Tibial nerve (tissue), 4 donors: Measurements from ENCODE around the gene C1QL4. TPM values are rescaled to one million over a fixed set of nuclear protein-coding genes. Genes with fewer than 3 reads are reported as not detected.
"Not testable (repeated sequence)": the region's sequence is repeated elsewhere in the genome, so short reads cannot be mapped to it uniquely, and the experiment has no call there.

Source experiments
- DNase-seq, 2 donors: peaks; one replicate each; pipeline ENCODE4 v3.0.0-alpha.2; 2019; ENCODE audit warnings: low spot score in 2 of 2
- H3K27ac ChIP-seq, 4 donors: fragments of 200-600 bp; sonication (generic) in 3 of 4; one replicate each; pipeline ENCODE4 v1.5.1; 2017 to 2019; ENCODE audit warnings: mild to moderate bottlenecking in 1 of 4
- H3K27me3 ChIP-seq, 2 donors: fragments of 200-600 bp; sonication (generic) in 1 of 2; one replicate each; pipeline versions ENCODE4 v1.5.1 to v1.6.0; 2017 to 2019
- H3K36me3 ChIP-seq, 3 donors: fragments of 200-600 bp; sonication (generic); one replicate each; pipeline ENCODE4 v1.5.1; 2018 to 2019
- H3K4me1 ChIP-seq, 4 donors: fragments of 200-600 bp; sonication (generic) in 3 of 4; one replicate each; pipeline ENCODE4 v1.5.1; 2017 to 2019
- H3K4me3 ChIP-seq, 4 donors: fragments of 200-600 bp; sonication (generic) in 3 of 4; one replicate each; pipeline ENCODE4 v1.5.1; 2017 to 2019; ENCODE audit warnings: mild to moderate bottlenecking in 1 of 4, moderate library complexity in 1 of 4
- H3K9me3 ChIP-seq, 4 donors: fragments of 200-600 bp; sonication (generic) in 3 of 4; one replicate each; pipeline ENCODE4 v1.5.1; 2017 to 2019
- CTCF ChIP-seq, 5 experiments: fragments of 200-600 bp in 3 of 5; fragments of 450-650 bp in 2 of 5; sonication (generic) in 3 of 5; IDR thresholded peaks; one replicate each; pipeline ENCODE4 v1.5.1; 2016 to 2019; ENCODE audit warnings: antibody characterized with exemption in 5 of 5, mild to moderate bottlenecking in 3 of 5, moderate library complexity in 2 of 5
- EP300 ChIP-seq, 2 donors: sonication (generic); formaldehyde crosslinking; IDR thresholded peaks; one replicate each; pipeline ENCODE4 v1.6.1; 2017; ENCODE audit warnings: antibody characterized with exemption in 2 of 2, mild to moderate bottlenecking in 1 of 2
- POLR2A ChIP-seq, 2 donors: fragments of 450-650 bp; IDR thresholded peaks; one replicate each; pipeline ENCODE4 v1.6.1; 2017; ENCODE audit warnings: antibody characterized with exemption in 2 of 2, mild to moderate bottlenecking in 2 of 2, moderate library complexity in 2 of 2
- WGBS, 2 donors: methylation state at CpG; one replicate each; pipeline ENCODE4 v1.1.5; 2018; 5-methylcytosine and 5-hydroxymethylcytosine counted together
- total RNA-seq, 4 donors: library from RNA; depleted of rRNA; stranded (reverse); fragments of >200 nt; gene quantifications; one replicate each; pipeline ENCODE4 v1.1.0, GENCODE V29; 2016

C1QL4 gene
- total RNA-seq, result not detected

GRCh38 chr12:49336645-49337584, at the start of gene C1QL4:
TSS of gene C1QL4 (minus strand) at chr12:49337188. CDS start at chr12:49336477, 711 bp downstream.
- Histone ChIP-seq H3K9me3 (no peaks in the 10 kb centered on the region), H3K27ac (no peak within 1 kb of the TSS), H3K4me1 (peaks cover 0 to 36% (median 8%) of the 10 kb centered on the region in 4 donors), H3K36me3 (no peaks in the 10 kb centered on the region), H3K27me3 (peaks cover 4 to 89% of the 10 kb centered on the region in 2 donors), H3K4me3 (peak within 1 kb of the TSS in 2 of 4 donors; percentile 30 to 43)
- TF ChIP-seq POLR2A (IDR thresholded peaks at IDR 0.05) (no peak), CTCF (IDR thresholded peaks at IDR 0.05) (peak; percentile 67 to 97 (median 95)), EP300 (IDR thresholded peaks at IDR 0.05) (no peak)
- DNase-seq, result peak; percentile 60 to 87
- 2 to 4% methylated on average over 30 to 54 of the region's 65 CpGs for WGBS, 2 donors

DNA sequence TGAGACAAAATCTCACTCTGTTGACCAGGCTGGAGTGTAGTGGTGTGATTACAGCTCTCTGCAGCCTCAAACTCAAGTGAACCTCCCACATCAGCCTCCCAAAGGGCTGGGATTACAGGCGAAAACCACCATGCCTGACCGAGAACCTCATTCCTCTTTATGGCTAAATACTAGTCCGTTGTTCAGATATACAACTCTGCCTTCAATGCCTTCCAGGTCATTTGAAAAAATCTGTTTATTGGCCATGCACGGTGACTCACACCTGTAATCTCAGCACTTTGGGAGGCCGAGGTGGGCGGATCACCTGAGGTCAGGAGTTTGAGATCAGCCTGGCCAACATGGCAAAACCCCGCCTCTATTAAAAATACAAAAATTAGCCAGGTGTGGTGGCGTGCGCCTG, 43.2 kb upstream of the C1QL4 start:
- not testable (repeated sequence) for H3K4me1 ChIP-seq, H3K36me3 ChIP-seq, H3K27me3 ChIP-seq, H3K4me3 ChIP-seq, H3K9me3 ChIP-seq, DNase-seq, H3K27ac ChIP-seq
- 95 to 98% methylated on average over 9 of the region's 9 CpGs for WGBS, 2 donors

GRCh38 chr12:49377386-49377785, 40.4 kb upstream of the C1QL4 start:
- Histone ChIP-seq H3K4me1 (no peaks in the 10 kb centered on the region), H3K36me3 (no peaks in the 10 kb centered on the region), H3K4me3 (no peak overlapping the region), H3K27me3 (no peaks in the 10 kb centered on the region), H3K9me3 (no peaks in the 10 kb centered on the region), H3K27ac (no peak overlapping the region)
- 71 to 77% methylated on average over 2 of the region's 2 CpGs for WGBS, 2 donors
- DNase-seq, result no peak
- TF ChIP-seq CTCF (IDR thresholded peaks at IDR 0.05) (no peak), POLR2A (IDR thresholded peaks at IDR 0.05) (no peak)

- Histone ChIP-seq H3K4me1 (no peaks in the 10 kb centered on the region), H3K27me3 (no peaks in the 10 kb centered on the region), H3K27ac (no peak overlapping the region), H3K36me3 (no peaks in the 10 kb centered on the region), H3K9me3 (no peaks in the 10 kb centered on the region), H3K4me3 (no peak overlapping the region)
- DNase-seq, result no peak
- TF ChIP-seq POLR2A (IDR thresholded peaks at IDR 0.05) (no peak), CTCF (IDR thresholded peaks at IDR 0.05) (no peak), EP300 (IDR thresholded peaks at IDR 0.05) (no peak)
- WGBS, 2 donors, result 91 to 92% methylated on average over 1 of the region's 1 CpG
Observed at GRCh38 chr12:49375406-49375805, 38.4 kb upstream of the C1QL4 start.

DNA sequence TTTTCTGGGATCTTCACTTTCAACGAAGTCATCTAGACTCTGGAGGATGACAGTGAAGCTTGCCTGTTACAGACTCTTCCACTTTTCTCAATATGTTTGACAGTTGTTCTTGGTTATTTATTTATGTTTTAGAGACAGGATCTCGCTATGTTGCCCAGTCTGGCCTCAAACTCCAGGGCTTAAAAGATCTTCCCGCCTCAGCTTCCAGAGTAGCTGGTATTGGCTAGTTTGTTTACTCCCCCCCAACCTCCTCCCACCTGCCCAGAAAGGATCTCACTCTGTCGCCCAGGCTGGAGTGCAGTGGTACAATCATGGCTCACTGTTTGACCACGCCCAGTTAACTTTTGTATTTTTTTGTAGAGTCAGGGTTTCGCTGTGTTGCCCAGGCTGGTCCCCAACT, 33.6 kb upstream of the C1QL4 start:
- H3K27me3 ChIP-seq, result no peaks in the 10 kb centered on the region
- DNase-seq, result no peak
- 91 to 95% methylated on average over 6 of the region's 6 CpGs for WGBS, 2 donors
- peaks cover 0 to 33% (median 12%) of the 10 kb centered on the region in 4 donors for H3K4me1 ChIP-seq
- no peak overlapping the region for H3K4me3 ChIP-seq
- TF ChIP-seq EP300 (IDR thresholded peaks at IDR 0.05) (no peak), CTCF (IDR thresholded peaks at IDR 0.05) (no peak)
- H3K36me3 ChIP-seq, result no peaks in the 10 kb centered on the region
- no peaks in the 10 kb centered on the region for H3K9me3 ChIP-seq
- H3K27ac ChIP-seq, result no peak overlapping the region
